Neural cell (in vitro differentiated cells): ENCODE measurements around the gene SULT1E1.

Experiments
- CTCF ChIP-seq: fragments of 450-650 bp; IDR thresholded peaks from 2 replicates; pipeline ENCODE4 v1.5.1; 2014; ENCODE audit warnings: antibody characterized with exemption, mild to moderate bottlenecking, moderate library complexity; ENCODE audit not compliant: poor library complexity, severe bottlenecking
- EP300 ChIP-seq: fragments of 450-650 bp; conservative IDR thresholded peaks from 2 replicates; pipeline ENCODE4 v1.6.1; 2014; ENCODE audit warnings: antibody characterized with exemption, mild to moderate bottlenecking, moderate library complexity; ENCODE audit not compliant: poor library complexity, severe bottlenecking
- EZH2 ChIP-seq: fragments of 200-600, 300-800 bp; shearing (Covaris generic), sonication (generic); IDR thresholded peaks from 2 replicates; pipeline ENCODE4 v1.6.1; 2014; ENCODE audit warnings: antibody characterized with exemption, low read length, borderline replicate concordance, mild to moderate bottlenecking; ENCODE audit not compliant: insufficient read depth, poor library complexity, severe bottlenecking
- POLR2AphosphoS5 ChIP-seq: IDR thresholded peaks from 2 replicates; pipeline ENCODE4 v1.6.1; 2012
- RAD21 ChIP-seq: fragments of 450-650 bp; conservative IDR thresholded peaks from 2 replicates; pipeline ENCODE4 v1.6.1; 2014; ENCODE audit warnings: antibody characterized with exemption, mild to moderate bottlenecking, moderate library complexity
- SMC3 ChIP-seq: fragments of 450-650 bp; conservative IDR thresholded peaks from 2 replicates; pipeline ENCODE4 v1.6.1; 2014; ENCODE audit warnings: antibody characterized with exemption, mild to moderate bottlenecking, moderate library complexity; ENCODE audit not compliant: poor library complexity
- TF ChIP-seq, protein P1 (sequence below): IDR thresholded peaks from 2 replicates; pipeline ENCODE4 v1.6.1; 2012; ENCODE audit warnings: borderline replicate concordance

DNA sequence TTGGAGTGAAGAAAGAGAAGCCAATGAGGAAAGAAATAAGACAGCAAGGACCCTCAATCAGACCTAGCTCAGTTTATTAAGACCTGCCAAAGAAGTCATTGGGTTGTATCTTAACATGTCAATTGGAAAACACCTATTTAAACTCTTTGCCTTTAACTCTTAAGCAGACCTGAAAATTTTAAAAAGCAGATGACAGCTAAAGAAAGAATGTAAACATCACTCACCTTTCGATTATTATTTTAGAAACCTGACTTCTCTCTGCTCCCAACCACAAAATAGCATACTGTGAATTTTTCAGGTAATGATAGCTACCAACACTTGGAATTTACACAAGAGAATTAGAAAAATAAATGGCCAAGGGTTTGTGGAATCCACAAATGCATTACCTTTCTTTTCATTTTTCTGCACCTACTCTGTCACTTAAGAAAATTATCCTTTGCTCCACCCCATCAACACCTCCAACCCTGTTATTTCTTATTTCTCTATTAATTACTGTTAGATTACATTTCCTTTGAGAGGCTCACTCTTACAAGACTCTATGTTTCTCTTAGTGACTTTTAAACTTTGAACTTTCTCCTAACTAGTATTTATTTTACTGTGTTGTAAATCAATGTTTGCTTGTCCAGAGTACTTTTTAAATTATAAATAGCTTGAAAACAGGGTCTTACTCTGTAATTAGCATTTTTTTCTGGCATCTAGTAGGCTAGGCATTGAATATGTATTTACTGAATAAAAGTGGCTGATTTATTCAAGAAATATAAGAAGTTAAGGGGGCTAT lies 765 bp upstream of the SULT1E1 start:
- TF ChIP-seq CTCF (no peak), POLR2AphosphoS5 (no peak), EP300 (no peak), SMC3 (no peak), EZH2 (no peak), RAD21 (no peak)
- TF ChIP-seq, protein P1, sequence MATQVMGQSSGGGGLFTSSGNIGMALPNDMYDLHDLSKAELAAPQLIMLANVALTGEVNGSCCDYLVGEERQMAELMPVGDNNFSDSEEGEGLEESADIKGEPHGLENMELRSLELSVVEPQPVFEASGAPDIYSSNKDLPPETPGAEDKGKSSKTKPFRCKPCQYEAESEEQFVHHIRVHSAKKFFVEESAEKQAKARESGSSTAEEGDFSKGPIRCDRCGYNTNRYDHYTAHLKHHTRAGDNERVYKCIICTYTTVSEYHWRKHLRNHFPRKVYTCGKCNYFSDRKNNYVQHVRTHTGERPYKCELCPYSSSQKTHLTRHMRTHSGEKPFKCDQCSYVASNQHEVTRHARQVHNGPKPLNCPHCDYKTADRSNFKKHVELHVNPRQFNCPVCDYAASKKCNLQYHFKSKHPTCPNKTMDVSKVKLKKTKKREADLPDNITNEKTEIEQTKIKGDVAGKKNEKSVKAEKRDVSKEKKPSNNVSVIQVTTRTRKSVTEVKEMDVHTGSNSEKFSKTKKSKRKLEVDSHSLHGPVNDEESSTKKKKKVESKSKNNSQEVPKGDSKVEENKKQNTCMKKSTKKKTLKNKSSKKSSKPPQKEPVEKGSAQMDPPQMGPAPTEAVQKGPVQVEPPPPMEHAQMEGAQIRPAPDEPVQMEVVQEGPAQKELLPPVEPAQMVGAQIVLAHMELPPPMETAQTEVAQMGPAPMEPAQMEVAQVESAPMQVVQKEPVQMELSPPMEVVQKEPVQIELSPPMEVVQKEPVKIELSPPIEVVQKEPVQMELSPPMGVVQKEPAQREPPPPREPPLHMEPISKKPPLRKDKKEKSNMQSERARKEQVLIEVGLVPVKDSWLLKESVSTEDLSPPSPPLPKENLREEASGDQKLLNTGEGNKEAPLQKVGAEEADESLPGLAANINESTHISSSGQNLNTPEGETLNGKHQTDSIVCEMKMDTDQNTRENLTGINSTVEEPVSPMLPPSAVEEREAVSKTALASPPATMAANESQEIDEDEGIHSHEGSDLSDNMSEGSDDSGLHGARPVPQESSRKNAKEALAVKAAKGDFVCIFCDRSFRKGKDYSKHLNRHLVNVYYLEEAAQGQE = no peak
